Liver (tissue), 2 donors: Measurements from ENCODE around the gene MCM7.

Source experiments
- REST ChIP-seq: IDR thresholded peaks from 2 replicates; pipeline ENCODE4 v1.6.1; 2016; ENCODE audit warnings: antibody characterized with exemption, mild to moderate bottlenecking
- SP1 ChIP-seq: IDR thresholded peaks from 2 replicates; pipeline ENCODE4 v1.6.1; 2018; ENCODE audit warnings: antibody characterized with exemption, mild to moderate bottlenecking
- donor health status: healthy.

GRCh38 chr7:100095289-100095688, 5.9 kb downstream of the MCM7 start:
- no peak for TF ChIP-seq SP1
- no peak for TF ChIP-seq REST
